RWPE2 (cell line): ENCODE results near the gene AGXT2.

Experiments
- ATAC-seq: fragments of 200-7000 bp; cut with Tn5 transposase; 3 replicates; pipeline ENCODE4 v1.9.1; 2021; ENCODE audit warnings: low read depth
- DNase-seq: peaks from one replicate; pipeline ENCODE4 v3.0.0-alpha.2; 2020; ENCODE audit warnings: low spot score
- H3K27ac ChIP-seq: fragments of 450-650 bp; 2 replicates; pipeline ENCODE4 v1.5.1; 2017; ENCODE audit warnings: mild to moderate bottlenecking; ENCODE audit not compliant: poor library complexity, severe bottlenecking
- H3K27me3 ChIP-seq: fragments of 250-450 bp; sonication (Bioruptor Pico); 2 replicates; pipeline ENCODE4 v1.5.1; 2021; ENCODE audit warnings: mild to moderate bottlenecking, moderate library complexity; ENCODE audit not compliant: insufficient read depth, poor library complexity, severe bottlenecking
- H3K36me3 ChIP-seq: fragments of 250-450 bp; sonication (Bioruptor Pico); 2 replicates; pipeline ENCODE4 v1.5.1; 2020; ENCODE audit warnings: low read depth, mild to moderate bottlenecking, moderate library complexity
- H3K4me1 ChIP-seq: fragments of 250-450 bp; sonication (Bioruptor Pico); 2 replicates; pipeline ENCODE4 v1.5.1; 2021; ENCODE audit warnings: mild to moderate bottlenecking, moderate library complexity; ENCODE audit not compliant: insufficient read depth, poor library complexity, severe bottlenecking
- H3K4me3 ChIP-seq: fragments of 250-450 bp; sonication (Bioruptor Pico); 2 replicates; pipeline ENCODE4 v1.5.1; 2021; ENCODE audit warnings: mild to moderate bottlenecking, moderate library complexity; ENCODE audit not compliant: severe bottlenecking
- H3K9me3 ChIP-seq: fragments of 250-450 bp; sonication (Bioruptor Pico); 2 replicates; pipeline ENCODE4 v1.5.1; 2021; ENCODE audit warnings: mild to moderate bottlenecking, moderate library complexity; ENCODE audit not compliant: severe bottlenecking
- TF ChIP-seq, protein P1 (sequence below): fragments of 450-650 bp; IDR thresholded peaks from one replicate; pipeline ENCODE4 v1.5.1; 2017; ENCODE audit warnings: mild to moderate bottlenecking, moderate library complexity; ENCODE audit not compliant: poor library complexity, severe bottlenecking

Gene AGXT2

DNA sequence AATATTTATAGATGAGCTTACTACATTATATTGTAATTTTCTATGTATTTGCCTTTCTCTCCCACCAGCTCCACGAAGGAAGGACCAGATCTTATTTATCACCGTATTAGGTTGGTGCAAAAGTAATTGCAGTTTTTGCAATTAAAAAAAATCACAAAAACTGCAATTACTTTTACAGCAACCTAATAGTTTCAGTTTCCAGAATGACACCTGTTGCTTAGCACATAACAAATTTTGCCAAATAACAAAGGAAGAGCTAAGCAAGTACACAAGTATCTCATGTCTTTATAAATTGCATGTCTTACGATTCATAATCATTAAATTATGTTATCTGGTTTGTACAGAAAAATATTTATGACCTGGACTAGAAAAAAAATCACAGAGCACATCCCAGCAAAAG lies 45.9 kb downstream of the AGXT2 start:
- TF ChIP-seq, protein P1, sequence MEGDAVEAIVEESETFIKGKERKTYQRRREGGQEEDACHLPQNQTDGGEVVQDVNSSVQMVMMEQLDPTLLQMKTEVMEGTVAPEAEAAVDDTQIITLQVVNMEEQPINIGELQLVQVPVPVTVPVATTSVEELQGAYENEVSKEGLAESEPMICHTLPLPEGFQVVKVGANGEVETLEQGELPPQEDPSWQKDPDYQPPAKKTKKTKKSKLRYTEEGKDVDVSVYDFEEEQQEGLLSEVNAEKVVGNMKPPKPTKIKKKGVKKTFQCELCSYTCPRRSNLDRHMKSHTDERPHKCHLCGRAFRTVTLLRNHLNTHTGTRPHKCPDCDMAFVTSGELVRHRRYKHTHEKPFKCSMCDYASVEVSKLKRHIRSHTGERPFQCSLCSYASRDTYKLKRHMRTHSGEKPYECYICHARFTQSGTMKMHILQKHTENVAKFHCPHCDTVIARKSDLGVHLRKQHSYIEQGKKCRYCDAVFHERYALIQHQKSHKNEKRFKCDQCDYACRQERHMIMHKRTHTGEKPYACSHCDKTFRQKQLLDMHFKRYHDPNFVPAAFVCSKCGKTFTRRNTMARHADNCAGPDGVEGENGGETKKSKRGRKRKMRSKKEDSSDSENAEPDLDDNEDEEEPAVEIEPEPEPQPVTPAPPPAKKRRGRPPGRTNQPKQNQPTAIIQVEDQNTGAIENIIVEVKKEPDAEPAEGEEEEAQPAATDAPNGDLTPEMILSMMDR: no peak
- H3K9me3 ChIP-seq: no peaks in the 10 kb centered on the region
- DNase-seq (no peak), ATAC-seq (no peak)
- H3K36me3 ChIP-seq: no peaks in the 10 kb centered on the region
- no peak overlapping the region for H3K27ac ChIP-seq
- peaks cover 7% of the 10 kb centered on the region for H3K27me3 ChIP-seq
- H3K4me3 ChIP-seq: no peak overlapping the region
- H3K4me1 ChIP-seq: no peaks in the 10 kb centered on the region

DNA sequence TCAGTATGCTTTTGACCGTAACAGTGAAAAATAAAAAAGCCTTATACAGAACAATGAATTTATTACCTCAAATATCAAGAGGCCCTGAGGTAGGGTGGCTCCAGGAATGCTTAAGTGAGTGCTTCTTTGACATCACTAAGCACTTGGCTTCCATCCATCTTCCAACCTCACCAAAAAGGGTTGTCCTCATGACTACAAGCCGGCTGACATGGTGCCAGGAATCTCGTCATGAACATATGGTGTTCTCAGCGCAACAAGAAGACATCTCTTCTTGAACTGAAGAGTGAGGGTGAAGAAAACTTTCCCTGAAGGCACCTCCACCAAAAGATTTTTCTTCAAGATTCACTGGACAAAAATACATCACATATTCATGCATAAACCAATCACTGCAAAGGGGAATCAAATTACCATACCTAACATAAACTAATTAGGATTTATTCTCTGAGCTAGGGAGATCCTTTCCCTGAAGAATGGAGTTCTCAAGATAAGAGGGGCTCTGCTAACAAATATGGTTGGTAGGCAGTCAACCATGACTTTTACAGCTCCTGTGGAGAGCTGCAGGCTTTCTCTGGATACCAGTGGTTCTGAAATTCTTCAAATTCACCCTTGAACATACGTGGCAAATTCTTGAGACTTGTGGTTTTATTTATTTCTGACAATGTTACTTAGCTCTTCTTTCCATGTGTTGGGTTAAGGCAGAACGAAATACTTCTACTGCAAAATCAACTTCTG lies 49.5 kb downstream of the AGXT2 start:
- Histone ChIP-seq H3K4me3 (no peak overlapping the region), H3K36me3 (no peaks in the 10 kb centered on the region), H3K4me1 (no peaks in the 10 kb centered on the region), H3K27ac (no peak overlapping the region), H3K9me3 (no peaks in the 10 kb centered on the region), H3K27me3 (peaks cover 11% of the 10 kb centered on the region)
- DNase-seq: no peak
- TF ChIP-seq, protein P1: no peak
- ATAC-seq: no peak

DNA sequence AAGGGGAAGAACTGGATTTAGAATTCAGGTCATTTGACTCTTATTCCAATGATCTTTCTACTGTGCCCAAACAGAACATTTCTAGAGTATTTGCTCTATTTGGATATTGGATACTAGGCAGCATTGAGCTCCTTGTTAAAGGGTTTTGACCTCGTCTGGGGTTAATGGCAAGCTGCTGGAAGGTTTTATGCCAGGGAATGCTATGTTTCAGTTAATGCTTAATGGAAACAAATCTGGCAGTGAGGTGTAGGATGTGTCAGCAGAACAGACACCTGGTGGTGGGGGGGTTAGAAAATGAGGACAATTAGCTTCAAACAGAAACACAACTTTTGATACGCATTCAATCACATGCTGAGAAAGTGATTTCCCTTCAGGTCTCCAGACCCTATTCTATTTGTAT lies 51.5 kb downstream of the AGXT2 start:
- no peaks in the 10 kb centered on the region for H3K9me3 ChIP-seq
- DNase-seq: no peak

DNA sequence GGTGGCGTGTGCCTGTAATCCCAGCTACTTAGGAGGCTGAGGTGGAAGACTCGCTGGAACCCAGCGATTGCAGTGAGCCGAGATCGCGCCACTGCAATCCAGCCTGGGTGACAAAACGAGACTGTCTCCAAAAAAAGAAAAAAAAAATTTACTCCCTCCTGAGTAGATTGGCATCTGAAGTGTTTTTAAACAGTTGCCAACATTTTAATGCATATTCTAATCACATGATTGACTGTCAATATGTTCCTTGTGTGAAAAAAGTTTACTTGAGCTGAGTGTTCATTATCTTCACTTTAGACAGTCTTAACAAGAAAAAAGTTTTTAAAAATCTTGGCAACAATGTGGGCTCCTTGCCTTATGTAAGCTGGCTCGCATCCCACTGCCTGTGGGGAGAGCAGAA lies 53.8 kb downstream of the AGXT2 start:
- H3K36me3 ChIP-seq: no peaks in the 10 kb centered on the region
- H3K4me1 ChIP-seq: no peaks in the 10 kb centered on the region
- no peak for DNase-seq
- TF ChIP-seq, protein P1: no peak
- H3K27ac ChIP-seq: no peak overlapping the region
- no peaks in the 10 kb centered on the region for H3K9me3 ChIP-seq
- ATAC-seq: no peak
- peaks cover 11% of the 10 kb centered on the region for H3K27me3 ChIP-seq
- H3K4me3 ChIP-seq: no peak overlapping the region

More for the DNA sequence above, 51.5 kb downstream of the AGXT2 start:
- no peaks in the 10 kb centered on the region for H3K4me1 ChIP-seq
- H3K27me3 ChIP-seq: peaks cover 11% of the 10 kb centered on the region
- no peak overlapping the region for H3K27ac ChIP-seq
- TF ChIP-seq, protein P1: no peak
- ATAC-seq: no peak
- no peaks in the 10 kb centered on the region for H3K36me3 ChIP-seq
- no peak overlapping the region for H3K4me3 ChIP-seq
